Measurements from ENCODE around the gene BRI3. TPM values are rescaled to one million over a fixed set of nuclear protein-coding genes. Genes with fewer than 3 reads are reported as not detected.

BRI3 gene
- total RNA-seq, 1 donor from 2014 or later, result 63.6 TPM

GRCh38 chr7:98294798-98295382 lies 13.4 kb downstream of the BRI3 start:
- no peaks in the 10 kb centered on the region for H3K36me3 Mint-ChIP-seq (ENCODE audit: low read depth)
- intact Hi-C loops (cut with micrococcal nuclease), result no loop called here
- no peaks in the 10 kb centered on the region for H3K9me3 Mint-ChIP-seq
- no peak for DNase-seq (ENCODE audit: low spot score)
- H3K27ac Mint-ChIP-seq, result no peak overlapping the region
- H3K27me3 Mint-ChIP-seq (ENCODE audit: low read depth), result no peaks in the 10 kb centered on the region
- H3K4me1 Mint-ChIP-seq (ENCODE audit: low read depth), result no peaks in the 10 kb centered on the region
- no peak overlapping the region for H3K4me3 Mint-ChIP-seq (ENCODE audit: low read depth)

- no peaks in the 10 kb centered on the region for H3K9me3 Mint-ChIP-seq
- no peak for DNase-seq (ENCODE audit: low spot score)
- no peaks in the 10 kb centered on the region for H3K27me3 Mint-ChIP-seq (ENCODE audit: low read depth)
- H3K36me3 Mint-ChIP-seq (ENCODE audit: low read depth), result no peaks in the 10 kb centered on the region
- no peak overlapping the region for H3K4me3 Mint-ChIP-seq (ENCODE audit: low read depth)
- H3K4me1 Mint-ChIP-seq (ENCODE audit: low read depth), result no peaks in the 10 kb centered on the region
- H3K27ac Mint-ChIP-seq, result no peak overlapping the region
- intact Hi-C loops (cut with micrococcal nuclease), result no loop called here
Measured at GRCh38 chr7:98295467-98296192, 14.1 kb downstream of the BRI3 start.

- no peaks in the 10 kb centered on the region for H3K36me3 Mint-ChIP-seq (ENCODE audit: low read depth)
- DNase-seq (ENCODE audit: low spot score), result no peak
- H3K4me3 Mint-ChIP-seq (ENCODE audit: low read depth), result no peak overlapping the region
- H3K9me3 Mint-ChIP-seq, result no peaks in the 10 kb centered on the region
- H3K4me1 Mint-ChIP-seq (ENCODE audit: low read depth), result no peaks in the 10 kb centered on the region
- intact Hi-C loops (cut with micrococcal nuclease), result no loop called here
- H3K27ac Mint-ChIP-seq, result no peak overlapping the region
- no peaks in the 10 kb centered on the region for H3K27me3 Mint-ChIP-seq (ENCODE audit: low read depth)
Measured at GRCh38 chr7:98296833-98297232, 15.3 kb downstream of the BRI3 start.

- Mint-ChIP-seq H3K9me3 (no peaks in the 10 kb centered on the region), H3K36me3 (ENCODE audit: low read depth) (no peaks in the 10 kb centered on the region), H3K27ac (no peak overlapping the region), H3K27me3 (ENCODE audit: low read depth) (no peaks in the 10 kb centered on the region), H3K4me1 (ENCODE audit: low read depth) (no peaks in the 10 kb centered on the region), H3K4me3 (ENCODE audit: low read depth) (no peak overlapping the region)
- intact Hi-C loops (cut with micrococcal nuclease), result no loop called here
- no peak for DNase-seq (ENCODE audit: low spot score)
Measured at GRCh38 chr7:98297626-98298286, 16.3 kb downstream of the BRI3 start.

GRCh38 chr7:98300595-98301372 lies 19.3 kb downstream of the BRI3 start:
- Mint-ChIP-seq H3K36me3 (ENCODE audit: low read depth) (no peaks in the 10 kb centered on the region), H3K9me3 (no peaks in the 10 kb centered on the region), H3K27ac (no peak overlapping the region), H3K4me3 (ENCODE audit: low read depth) (no peak overlapping the region), H3K4me1 (ENCODE audit: low read depth) (no peaks in the 10 kb centered on the region), H3K27me3 (ENCODE audit: low read depth) (no peaks in the 10 kb centered on the region)
- intact Hi-C loops (cut with micrococcal nuclease), result no loop called here
- DNase-seq (ENCODE audit: low spot score), result no peak

- H3K36me3 Mint-ChIP-seq (ENCODE audit: low read depth), result no peaks in the 10 kb centered on the region
- H3K27me3 Mint-ChIP-seq (ENCODE audit: low read depth), result no peaks in the 10 kb centered on the region
Measured at GRCh38 chr7:98301693-98302470, 20.4 kb downstream of the BRI3 start.

GRCh38 chr7:98303176-98303865 lies 21.8 kb downstream of the BRI3 start:
- no peaks in the 10 kb centered on the region for H3K4me1 Mint-ChIP-seq (ENCODE audit: low read depth)
- H3K36me3 Mint-ChIP-seq (ENCODE audit: low read depth), result no peaks in the 10 kb centered on the region
- H3K4me3 Mint-ChIP-seq (ENCODE audit: low read depth), result no peak overlapping the region
- H3K27ac Mint-ChIP-seq, result no peak overlapping the region
- no peaks in the 10 kb centered on the region for H3K27me3 Mint-ChIP-seq (ENCODE audit: low read depth)
- intact Hi-C loops (cut with micrococcal nuclease), result no loop called here
- DNase-seq (ENCODE audit: low spot score), result no peak
- H3K9me3 Mint-ChIP-seq, result no peaks in the 10 kb centered on the region

More at GRCh38 chr7:98301693-98302470, 20.4 kb downstream of the BRI3 start:
- no peaks in the 10 kb centered on the region for H3K4me1 Mint-ChIP-seq (ENCODE audit: low read depth)
- intact Hi-C loops (cut with micrococcal nuclease), result no loop called here
- H3K27ac Mint-ChIP-seq, result no peak overlapping the region
- no peak overlapping the region for H3K4me3 Mint-ChIP-seq (ENCODE audit: low read depth)
- no peaks in the 10 kb centered on the region for H3K9me3 Mint-ChIP-seq
- DNase-seq (ENCODE audit: low spot score), result no peak

GRCh38 chr7:98303906-98304305 lies 22.4 kb downstream of the BRI3 start:
- DNase-seq (ENCODE audit: low spot score), result no peak
- Mint-ChIP-seq H3K9me3 (no peaks in the 10 kb centered on the region), H3K4me1 (ENCODE audit: low read depth) (no peaks in the 10 kb centered on the region), H3K27ac (no peak overlapping the region), H3K4me3 (ENCODE audit: low read depth) (no peak overlapping the region), H3K36me3 (ENCODE audit: low read depth) (no peaks in the 10 kb centered on the region), H3K27me3 (ENCODE audit: low read depth) (no peaks in the 10 kb centered on the region)
- intact Hi-C loops (cut with micrococcal nuclease), result no loop called here

- Mint-ChIP-seq H3K9me3 (no peaks in the 10 kb centered on the region), H3K4me3 (ENCODE audit: low read depth) (no peak overlapping the region), H3K27me3 (ENCODE audit: low read depth) (no peaks in the 10 kb centered on the region), H3K4me1 (ENCODE audit: low read depth) (no peaks in the 10 kb centered on the region), H3K27ac (no peak overlapping the region), H3K36me3 (ENCODE audit: low read depth) (no peaks in the 10 kb centered on the region)
- DNase-seq (ENCODE audit: low spot score), result no peak
- intact Hi-C loops (cut with micrococcal nuclease), result no loop called here
Measured at GRCh38 chr7:98305951-98306535, 24.6 kb downstream of the BRI3 start.

GRCh38 chr7:98307971-98308466 lies 26.5 kb downstream of the BRI3 start:
- Mint-ChIP-seq H3K4me1 (ENCODE audit: low read depth) (no peaks in the 10 kb centered on the region), H3K36me3 (ENCODE audit: low read depth) (no peaks in the 10 kb centered on the region), H3K9me3 (no peaks in the 10 kb centered on the region), H3K27ac (no peak overlapping the region), H3K4me3 (ENCODE audit: low read depth) (no peak overlapping the region), H3K27me3 (ENCODE audit: low read depth) (no peaks in the 10 kb centered on the region)
- intact Hi-C loops (cut with micrococcal nuclease), result no loop called here
- DNase-seq (ENCODE audit: low spot score), result no peak

- no peaks in the 10 kb centered on the region for H3K4me1 Mint-ChIP-seq (ENCODE audit: low read depth)
- H3K27ac Mint-ChIP-seq, result no peak overlapping the region
- no peak for DNase-seq (ENCODE audit: low spot score)
Measured at GRCh38 chr7:98309566-98309965, 28.1 kb downstream of the BRI3 start.

More at GRCh38 chr7:98309566-98309965, 28.1 kb downstream of the BRI3 start:
- no peaks in the 10 kb centered on the region for H3K36me3 Mint-ChIP-seq (ENCODE audit: low read depth)
- intact Hi-C loops (cut with micrococcal nuclease), result no loop called here
- no peaks in the 10 kb centered on the region for H3K27me3 Mint-ChIP-seq (ENCODE audit: low read depth)
- no peaks in the 10 kb centered on the region for H3K9me3 Mint-ChIP-seq
- no peak overlapping the region for H3K4me3 Mint-ChIP-seq (ENCODE audit: low read depth)
